GM12872 (cell line): ENCODE results near the gene SH2D3A.

Experiments
- TF ChIP-seq, protein P1 (sequence below): IDR thresholded peaks from 3 replicates; pipeline ENCODE4 v1.5.1; 2011; ENCODE audit warnings: low read depth, mild to moderate bottlenecking, low read length, moderate library complexity; ENCODE audit not compliant: insufficient read depth

The SH2D3A gene

DNA sequence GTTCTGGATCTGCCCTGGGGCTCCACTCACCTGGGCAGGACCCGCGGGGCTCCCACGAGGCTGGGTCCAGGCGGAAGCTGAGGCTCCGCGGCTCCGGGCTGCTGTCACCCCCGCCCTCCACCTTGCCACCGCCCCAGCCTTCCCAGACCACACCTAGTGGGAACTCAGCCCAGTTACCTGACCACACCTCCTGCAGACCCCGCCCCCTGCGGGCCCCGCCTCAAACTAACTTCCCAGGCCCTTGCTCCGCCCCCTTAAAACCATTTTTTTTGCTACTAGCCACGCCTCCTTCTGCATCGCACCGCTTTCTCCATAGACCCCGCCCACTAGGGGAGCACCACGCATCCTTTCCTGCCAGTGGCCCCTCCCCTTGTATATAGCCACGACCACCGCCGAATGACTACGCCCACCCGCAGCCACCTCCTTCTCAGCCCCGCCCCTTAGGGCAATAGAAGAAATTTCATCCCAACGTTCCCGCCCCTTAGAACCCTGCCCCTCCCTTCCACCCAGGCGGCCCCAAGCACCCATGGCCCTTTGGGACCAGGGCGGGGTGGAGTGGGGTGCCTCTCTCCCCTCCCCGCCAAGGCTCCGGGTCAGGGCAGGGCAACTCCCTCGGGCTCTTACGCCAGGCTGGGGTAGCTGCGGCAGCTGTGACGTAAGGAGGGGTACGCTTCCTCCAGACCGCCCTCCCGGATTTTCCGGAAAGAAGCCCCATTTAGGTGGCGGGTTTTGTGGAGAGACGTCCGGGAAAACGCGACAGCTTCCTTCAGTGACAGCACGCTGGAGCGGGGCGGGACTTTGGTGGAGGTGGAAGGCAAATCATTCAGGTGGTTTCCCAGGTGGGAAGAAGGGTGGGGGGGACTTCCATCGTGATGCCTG, at the start of gene SH2D3A:
Gene SH2D3A (minus strand): TSS at position 79 of the 879 bp plus-strand sequence. CDS start 3,687 bp downstream, outside the sequence.
- TF ChIP-seq, protein P1, sequence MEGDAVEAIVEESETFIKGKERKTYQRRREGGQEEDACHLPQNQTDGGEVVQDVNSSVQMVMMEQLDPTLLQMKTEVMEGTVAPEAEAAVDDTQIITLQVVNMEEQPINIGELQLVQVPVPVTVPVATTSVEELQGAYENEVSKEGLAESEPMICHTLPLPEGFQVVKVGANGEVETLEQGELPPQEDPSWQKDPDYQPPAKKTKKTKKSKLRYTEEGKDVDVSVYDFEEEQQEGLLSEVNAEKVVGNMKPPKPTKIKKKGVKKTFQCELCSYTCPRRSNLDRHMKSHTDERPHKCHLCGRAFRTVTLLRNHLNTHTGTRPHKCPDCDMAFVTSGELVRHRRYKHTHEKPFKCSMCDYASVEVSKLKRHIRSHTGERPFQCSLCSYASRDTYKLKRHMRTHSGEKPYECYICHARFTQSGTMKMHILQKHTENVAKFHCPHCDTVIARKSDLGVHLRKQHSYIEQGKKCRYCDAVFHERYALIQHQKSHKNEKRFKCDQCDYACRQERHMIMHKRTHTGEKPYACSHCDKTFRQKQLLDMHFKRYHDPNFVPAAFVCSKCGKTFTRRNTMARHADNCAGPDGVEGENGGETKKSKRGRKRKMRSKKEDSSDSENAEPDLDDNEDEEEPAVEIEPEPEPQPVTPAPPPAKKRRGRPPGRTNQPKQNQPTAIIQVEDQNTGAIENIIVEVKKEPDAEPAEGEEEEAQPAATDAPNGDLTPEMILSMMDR: no peak

DNA sequence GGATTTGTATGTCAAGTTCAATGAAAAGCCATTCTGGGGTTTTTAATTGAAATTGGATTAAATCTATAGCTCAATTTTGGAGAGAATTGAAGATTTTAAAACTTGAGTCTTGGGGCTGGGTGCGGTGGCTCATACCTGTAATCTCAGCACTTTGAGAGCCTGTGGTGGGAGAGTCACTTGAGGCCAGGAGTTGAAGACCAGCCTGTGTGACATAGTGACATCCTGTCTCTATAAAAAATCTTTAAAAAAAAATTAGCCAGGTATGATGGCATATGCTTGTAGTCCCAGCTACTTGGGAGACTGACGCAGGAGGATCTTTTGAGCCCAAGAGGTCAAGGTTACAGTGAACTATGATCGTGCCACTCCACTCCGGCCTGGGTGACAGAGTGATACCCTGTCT, 46.4 kb upstream of the SH2D3A start:
- TF ChIP-seq, protein P1: no peak

DNA sequence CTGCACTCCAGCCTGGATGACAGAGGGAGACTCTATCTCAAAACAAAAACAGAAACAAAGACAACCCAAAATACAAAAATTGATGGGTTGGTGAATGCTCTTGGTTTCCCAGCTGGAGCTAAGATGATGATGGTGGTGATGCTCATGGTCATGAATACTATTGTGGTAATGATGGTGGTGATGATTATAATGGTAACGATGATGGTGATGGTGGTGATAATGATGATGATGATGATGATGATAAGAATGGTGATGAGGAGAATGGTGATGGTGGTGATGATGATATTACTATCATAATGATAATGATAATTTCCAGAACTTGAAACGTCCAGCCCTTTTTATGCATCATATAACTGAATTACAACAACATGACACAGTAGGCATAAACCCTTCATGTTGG, 45.4 kb upstream of the SH2D3A start:
- TF ChIP-seq, protein P1: no peak

DNA sequence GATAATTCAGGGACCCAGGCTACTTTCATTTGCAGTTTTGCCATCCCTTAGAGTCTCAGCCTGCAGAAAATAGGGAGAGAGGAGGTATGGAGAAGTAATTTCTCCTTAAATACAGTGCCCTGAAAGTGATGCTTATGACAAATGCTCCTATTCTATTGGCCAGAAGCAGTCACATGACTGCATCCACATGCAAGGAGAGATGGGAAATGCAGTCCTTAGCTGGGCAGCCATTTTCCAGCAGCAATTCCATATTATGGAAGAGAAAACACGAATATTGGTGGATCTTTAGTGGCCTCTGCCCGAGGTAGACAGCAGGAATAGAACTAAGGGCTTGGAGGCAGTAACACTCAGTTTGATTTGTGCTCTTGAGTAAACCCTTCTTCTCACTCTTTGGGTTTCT, 44.7 kb upstream of the SH2D3A start:
- TF ChIP-seq, protein P1: no peak

DNA sequence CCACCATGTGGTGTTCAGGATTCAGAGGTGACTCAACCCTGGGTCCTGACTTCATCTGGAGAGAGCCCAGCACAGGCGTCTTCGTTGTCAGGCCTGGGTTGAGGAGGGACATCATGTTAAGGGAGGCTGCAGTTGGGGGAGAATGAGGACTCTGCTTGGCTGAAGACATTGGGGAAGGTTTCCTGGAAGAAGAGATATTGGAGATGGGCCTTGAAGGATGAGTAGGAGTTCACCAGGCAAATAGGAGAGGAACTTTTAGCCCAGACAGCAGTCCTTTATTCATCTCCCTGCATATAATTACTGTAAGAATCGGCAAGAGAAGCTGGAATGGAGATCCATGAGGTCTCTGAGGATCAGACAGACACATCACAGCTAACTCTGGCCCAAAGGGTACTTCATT, 44.1 kb upstream of the SH2D3A start:
- TF ChIP-seq, protein P1: no peak

DNA sequence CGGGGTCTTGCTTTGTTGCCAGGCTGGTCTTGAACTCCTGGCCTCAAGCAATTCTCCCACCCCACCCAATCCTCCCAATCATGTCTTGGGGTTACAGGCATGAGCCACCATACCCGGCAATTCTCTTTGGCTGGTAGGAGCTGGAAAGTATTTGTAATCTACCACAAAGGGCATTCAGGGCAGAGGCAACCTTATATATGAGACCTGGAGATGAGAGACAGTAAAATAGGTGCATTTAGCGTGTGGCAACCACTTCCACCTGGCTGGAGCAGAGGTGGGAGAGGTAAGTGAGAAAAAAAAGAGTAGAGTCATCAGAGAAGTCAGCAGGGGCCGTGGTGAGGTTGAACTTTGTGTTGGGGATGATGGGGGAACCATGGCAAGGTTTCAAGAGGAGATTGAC, 42.0 kb upstream of the SH2D3A start:
- TF ChIP-seq, protein P1: no peak

DNA sequence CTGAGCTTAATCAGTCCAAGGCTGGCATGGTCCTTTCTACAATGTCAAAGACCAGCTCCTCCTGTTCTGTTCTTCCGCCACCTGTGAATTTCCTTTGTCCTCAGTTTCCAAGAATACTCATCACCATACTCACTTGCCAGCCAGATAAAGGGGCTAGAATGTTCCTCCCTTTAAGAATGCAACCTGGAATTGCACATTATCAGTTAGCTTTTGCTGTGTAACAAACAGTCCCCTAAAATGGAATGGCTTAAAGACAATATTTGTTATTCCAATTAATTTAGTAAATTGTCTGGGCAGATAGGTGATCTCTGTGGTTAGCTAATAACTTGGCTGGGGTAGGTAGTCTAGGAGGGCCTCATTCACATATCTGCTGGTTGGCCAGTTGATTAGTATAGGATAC, 41.3 kb upstream of the SH2D3A start:
- TF ChIP-seq, protein P1: no peak
